ENCODE measurements around the gene GLMP.

DNA sequence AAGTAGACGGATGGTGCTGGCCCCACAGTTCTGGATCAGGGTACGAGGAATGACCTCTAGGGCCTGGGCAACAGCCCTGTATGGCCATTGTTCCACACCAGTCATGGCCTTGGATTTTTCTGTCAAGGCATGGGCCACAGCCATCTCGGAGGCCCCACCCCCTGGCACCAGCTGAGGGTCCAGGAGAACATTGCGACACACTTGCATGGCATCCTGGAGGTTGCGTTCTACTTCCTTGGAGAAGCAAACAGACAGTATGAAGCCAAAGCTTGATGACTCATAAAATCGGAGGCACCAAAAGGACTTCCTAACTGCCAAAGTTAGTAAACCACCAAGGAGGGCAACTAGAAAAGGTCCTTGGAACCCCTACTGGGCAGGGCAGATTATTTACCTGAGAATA, 15.5 kb upstream of the GLMP start:
- no peak for TF ChIP-seq CTCF (optimal IDR thresholded peaks at IDR 0.05 in 1 of 3, IDR thresholded peaks at IDR 0.05 in 1 of 3, conservative IDR thresholded peaks at IDR 0.05 in 1 of 3; ENCODE audit: extremely low read depth in 1 of 3, insufficient read depth in 2 of 3, low read length in 3 of 3)
- TF ChIP-seq EZH2 (IDR thresholded peaks at IDR 0.05; ENCODE audit: low read length), result no peak
